HG03565 (cell line): ENCODE data around the gene CCDC137.

ENCODE experiments used
- ATAC-seq: cut with Tn5 transposase; IDR thresholded peaks from one replicate; pipeline ENCODE4 v1.9.1; 2021; ENCODE audit warnings: mild to moderate bottlenecking, moderate library complexity; ENCODE audit not compliant: unreplicated experiment

The CCDC137 gene

DNA sequence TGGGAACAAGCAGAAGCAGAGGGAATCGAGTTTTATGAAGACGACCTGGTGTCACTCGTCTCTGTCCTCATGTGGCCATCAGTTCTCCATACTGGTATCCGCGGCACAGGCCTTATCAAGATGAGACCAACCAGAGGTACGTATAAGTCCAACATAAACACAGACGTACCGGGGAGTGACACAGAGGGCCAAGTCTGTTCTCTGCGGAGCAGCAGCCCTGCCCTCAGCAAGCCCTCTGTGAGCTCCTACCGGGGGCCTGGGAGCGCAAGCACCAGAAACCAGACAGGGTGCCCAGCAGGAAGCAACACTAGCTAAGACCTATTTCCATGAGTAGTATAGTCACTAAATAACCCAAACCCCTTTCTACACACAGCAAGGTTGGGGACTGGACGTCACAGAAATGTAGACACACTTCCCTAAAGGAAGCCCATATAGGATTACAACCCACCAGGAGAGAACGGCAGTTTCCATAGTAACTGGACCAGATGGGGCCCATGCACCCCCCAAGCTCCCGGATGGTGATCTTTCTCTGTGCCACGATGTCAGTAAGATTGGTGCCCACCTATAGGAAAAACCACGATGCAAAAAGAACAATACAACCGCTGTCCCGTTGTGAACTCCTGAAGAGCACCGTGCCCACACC, 16.1 kb downstream of the CCDC137 start:
- no peak for ATAC-seq

DNA sequence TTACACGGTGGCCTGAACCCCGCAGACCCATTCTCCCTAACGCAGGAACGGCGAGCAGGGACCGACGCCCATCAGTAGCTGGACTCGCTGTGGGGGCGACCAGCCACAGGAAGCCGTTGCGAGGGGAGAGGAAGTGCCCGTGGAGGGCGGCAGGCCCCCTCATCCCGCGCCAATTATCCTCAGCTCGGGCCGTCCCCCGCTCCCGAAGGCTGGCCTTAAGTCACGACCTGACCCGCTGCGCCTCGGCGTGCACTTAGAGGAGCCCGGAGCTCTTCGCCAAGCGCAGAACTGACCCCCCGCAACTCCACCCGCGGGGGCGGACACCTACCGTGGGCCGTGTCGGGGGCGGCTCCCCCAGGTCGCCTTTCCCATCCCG, 16.7 kb downstream of the CCDC137 start:
- ATAC-seq: no peak

DNA sequence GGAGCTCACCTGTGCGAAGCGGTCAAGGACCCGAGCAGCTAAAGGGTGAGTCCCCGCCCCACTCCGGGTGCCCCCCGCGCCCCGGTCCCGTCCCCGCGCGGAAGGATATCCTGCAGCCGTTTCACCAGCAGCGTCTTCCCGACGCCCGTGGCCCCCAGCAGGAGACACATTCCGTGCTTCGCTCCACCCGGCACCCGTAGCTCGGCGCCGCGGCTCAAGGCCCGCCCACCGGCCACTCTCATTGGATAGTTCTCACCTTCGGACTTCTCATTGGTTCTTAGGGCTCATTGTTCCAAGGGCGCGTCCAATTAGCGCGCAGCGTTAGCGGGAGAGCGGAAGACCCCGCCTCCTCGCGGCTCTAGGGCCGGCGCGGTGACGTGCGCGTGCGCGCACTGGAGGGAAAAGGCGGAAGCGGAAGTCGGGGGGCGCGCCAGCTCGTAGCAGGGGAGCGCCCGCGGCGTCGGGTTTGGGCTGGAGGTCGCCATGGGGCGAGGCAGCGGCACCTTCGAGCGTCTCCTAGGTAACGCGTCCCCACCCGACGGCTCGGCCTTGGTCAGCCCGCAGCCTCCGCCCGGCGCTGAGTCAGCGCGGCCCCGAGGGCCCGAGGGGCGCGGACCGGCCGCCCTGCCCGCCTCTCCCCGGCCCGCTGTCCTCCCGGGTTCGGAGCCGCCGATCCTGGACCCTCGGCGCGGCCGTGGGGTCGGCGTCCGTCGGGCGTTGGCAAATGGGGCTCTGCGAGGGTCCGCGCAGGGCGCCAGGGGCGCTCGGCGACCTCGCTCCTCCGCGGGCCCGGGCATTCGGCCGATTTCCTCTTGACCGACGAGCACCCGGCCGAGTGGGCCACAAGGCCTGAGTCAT, 17.3 kb downstream of the CCDC137 start, which contains the start of the genes ARL16 and HGS:
Gene ARL16, minus strand, starts transcription at position 214 of the 858 bp plus-strand sequence. Its CDS starts 44 bp downstream, at position 170.
Gene HGS, plus strand, starts transcription at position 428 of the 858 bp plus-strand sequence. Its CDS starts 56 bp downstream, at position 484.
- ATAC-seq: peak; percentile 86

DNA sequence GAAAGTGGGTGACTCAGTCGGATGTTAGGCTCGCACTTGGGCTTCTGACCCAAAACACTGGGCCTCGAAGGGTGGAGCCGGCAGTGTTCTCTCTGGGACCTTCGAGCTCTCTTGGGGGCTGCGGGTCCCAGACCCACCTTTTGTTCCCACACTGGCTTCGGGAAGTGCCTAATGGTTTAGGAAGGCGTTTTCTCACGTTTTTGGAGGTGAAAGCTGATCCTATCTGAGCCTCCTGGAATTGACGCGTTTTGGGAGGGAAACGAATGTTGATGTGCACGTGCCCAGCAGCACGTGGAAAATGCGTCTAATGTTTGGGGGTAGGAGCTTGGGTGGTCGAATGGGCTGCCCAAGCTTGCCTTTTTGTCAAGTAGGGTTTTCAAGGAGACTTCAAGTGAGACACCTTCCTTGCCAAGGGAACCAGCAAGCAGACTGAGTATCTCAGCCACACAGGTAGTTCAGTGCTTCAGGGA, 17.9 kb downstream of the CCDC137 start:
- ATAC-seq: no peak

DNA sequence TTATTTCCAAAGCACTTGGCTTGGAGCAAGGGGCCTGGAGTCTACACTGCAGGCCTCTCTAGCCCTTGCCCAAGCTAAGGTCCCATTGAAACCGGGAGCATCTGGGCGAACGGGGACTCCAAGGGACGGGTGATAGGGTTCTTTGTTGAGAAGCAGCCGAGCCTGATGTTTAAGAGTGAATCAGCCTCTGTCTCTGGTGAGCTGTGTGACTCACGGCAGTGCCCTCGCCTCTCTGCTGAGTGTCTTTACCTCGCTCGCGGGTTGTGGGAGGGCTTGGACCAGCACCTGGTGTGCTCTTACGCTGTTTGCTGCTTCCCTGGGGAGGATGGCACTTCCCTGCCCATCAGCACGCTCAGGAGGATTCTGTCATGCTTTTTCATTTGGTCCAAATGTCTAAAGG, 18.6 kb downstream of the CCDC137 start:
- no peak for ATAC-seq

DNA sequence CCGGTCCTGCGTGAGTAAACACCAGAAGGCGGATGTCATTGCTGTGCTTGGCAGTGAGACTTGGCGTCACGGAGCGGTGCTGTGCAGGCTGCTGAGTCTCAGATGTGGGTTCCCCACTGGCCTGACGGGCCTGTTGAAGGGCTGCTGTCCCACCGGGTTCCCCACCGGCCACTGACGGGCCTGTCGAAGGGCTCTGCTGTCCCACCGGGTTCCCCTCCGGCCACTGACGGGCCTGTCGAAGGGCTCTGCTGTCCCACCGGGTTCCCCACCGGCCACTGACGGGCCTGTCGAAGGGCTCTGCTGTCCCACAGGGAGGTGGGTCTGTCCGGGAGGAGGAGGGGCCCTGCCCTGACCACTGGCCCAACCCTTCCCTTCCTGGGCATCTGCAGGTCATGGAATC, 20.1 kb downstream of the CCDC137 start:
- ATAC-seq: no peak

DNA sequence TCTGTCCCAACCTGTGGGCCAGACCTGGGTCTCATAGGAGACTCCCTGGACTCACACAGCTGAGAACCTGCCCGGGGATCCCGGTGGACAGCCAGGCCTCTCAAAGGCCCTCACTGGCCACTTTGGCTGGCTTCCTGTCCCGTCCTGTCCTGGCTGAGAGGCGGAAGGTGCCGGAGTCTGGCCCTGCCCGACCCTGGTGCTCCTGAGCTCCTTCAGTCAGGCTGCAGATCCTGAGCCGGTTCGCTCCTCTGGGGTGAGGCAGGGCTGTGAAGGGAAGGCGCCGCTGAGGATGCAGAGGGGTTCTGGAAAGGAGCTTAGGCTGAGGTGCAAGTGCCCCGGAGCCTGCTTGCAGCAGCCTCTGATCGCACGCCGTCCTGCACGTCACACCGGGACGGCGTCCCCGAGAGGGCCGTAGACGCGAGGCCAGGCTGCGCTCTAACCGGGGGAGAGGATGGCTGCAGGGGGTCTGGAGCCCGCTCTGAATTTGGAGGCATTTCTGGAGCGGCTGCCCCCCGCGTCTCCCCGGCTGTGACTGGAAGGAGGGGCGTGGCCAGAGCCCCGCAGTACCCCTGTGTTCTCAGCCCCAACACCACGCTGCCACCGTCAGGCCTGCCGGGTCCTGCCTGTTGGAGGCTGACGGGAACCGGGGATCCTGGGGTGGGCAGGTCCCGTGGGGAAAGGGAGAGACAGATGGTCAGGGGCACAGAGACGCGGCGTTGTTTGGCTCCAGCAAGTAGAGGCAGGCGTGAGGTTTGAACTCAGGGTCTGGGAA, 21.4 kb downstream of the CCDC137 start:
- ATAC-seq: no peak

DNA sequence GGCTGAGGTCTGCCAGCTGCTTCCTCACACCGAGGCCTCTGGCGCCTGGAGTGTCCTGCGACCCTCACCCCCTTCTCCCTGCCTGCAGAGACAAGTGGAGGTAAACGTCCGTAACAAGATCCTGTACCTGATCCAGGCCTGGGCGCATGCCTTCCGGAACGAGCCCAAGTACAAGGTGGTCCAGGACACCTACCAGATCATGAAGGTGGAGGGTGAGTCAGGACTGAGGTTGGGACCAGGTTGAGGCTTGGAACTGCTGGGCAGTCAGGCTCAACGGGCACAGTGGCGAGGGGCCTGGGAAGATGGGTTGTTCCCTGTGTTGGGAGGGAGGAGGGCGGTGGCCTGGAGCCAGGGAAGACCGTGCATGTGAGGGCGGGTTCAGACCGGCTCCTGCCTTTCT, 22.1 kb downstream of the CCDC137 start:
- ATAC-seq: no peak

DNA sequence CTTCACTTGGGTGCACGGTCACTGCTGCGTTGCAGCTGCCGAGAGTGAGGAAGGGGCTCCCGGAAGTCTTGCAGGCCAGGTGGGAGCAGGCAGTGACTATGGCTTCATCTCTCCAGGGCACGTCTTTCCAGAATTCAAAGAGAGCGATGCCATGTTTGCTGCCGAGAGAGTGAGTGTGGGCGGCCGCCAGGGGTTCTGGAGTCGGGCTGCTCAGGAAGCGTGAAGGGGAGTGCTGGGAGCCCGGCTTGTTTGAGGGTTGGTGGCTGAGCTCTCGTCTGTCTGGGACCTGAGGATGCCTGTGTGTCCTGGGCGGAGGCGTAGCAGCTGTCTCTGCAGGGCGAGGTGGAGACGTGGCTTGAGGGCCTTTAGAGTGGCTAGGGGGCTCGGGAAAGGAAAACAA, 23.5 kb downstream of the CCDC137 start:
- ATAC-seq: no peak

DNA sequence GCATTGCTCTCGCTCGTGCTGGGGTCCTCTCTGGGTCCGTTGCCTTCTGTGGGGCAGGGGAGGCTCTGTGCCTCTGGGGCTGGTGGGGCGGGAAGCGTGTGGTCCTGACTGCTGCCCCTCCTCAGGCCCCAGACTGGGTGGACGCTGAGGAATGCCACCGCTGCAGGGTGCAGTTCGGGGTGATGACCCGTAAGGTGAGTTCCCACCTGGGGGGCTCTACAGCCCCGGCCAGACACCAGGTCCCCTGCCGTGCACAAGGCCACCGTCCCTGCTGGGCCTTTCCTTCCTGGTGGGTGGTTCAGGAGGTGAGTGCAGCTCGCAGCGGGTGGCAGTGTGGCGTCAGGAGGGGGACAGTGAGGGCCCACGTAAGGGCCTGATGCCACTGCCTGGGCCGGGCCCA, 24.0 kb downstream of the CCDC137 start:
- ATAC-seq: no peak

DNA sequence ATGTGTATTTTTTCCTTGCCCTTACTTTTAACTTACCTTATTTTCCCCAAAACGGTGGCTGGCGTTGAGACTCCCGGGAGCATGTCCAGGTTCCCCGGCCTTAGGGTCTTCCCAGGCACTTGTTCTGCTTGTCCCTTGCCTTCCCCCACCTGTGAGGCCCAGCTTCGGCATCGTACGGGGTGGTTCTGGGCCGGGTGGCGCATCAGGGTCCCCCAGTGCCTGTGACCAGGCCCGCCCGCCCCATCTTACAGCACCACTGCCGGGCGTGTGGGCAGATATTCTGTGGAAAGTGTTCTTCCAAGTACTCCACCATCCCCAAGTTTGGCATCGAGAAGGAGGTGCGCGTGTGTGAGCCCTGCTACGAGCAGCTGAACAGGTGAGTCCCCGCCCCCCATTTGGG, 24.7 kb downstream of the CCDC137 start:
- no peak for ATAC-seq

DNA sequence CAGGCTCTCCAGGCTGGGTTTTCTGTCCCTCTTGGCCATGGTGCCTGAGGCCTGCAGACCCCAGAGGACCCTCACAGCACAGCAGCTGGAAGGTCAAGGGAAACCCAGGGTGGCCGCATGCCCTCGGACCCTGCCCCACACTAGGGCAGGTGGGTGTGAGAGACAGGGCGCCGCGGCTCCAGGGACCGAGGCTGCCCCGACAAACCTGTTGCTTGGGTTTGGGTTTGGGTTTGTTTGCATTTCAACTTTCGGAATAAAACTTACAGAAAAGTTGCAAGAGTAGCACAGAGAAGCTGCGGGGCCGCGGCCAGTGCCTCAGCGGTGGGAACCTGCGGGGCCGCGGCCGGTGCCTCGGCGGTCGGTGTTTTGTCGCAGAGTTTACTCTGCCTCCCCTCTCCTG, 25.1 kb downstream of the CCDC137 start:
- no peak for ATAC-seq

DNA sequence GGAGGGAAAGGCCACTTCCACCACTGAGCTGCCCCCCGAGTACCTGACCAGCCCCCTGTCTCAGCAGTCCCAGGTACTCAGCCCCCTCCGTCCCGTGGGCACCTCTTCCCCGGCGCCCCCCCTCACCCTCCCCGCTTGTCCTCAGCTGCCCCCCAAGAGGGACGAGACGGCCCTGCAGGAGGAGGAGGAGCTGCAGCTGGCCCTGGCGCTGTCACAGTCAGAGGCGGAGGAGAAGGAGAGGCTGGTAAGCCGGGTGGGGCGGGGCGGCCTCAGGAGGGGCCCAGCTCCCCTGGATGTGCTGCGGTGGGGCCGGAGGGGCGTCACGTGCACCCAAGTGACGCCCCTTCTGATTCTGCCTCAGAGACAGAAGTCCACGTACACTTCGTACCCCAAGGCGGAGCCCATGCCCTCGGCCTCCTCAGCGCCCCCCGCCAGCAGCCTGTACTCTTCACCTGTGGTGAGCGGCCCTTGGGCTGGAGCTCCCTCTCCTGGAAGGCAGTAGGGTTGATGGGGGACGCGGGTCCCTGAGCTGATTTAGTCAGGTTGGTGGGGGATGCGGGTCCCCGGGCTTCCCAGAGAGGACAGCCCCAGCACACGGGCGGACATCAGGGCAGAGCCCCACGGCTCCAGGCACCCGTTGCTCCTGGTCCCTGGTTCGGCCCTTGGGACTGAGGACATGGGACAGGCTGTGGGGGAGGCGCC, 27.1 kb downstream of the CCDC137 start:
- ATAC-seq: no peak

DNA sequence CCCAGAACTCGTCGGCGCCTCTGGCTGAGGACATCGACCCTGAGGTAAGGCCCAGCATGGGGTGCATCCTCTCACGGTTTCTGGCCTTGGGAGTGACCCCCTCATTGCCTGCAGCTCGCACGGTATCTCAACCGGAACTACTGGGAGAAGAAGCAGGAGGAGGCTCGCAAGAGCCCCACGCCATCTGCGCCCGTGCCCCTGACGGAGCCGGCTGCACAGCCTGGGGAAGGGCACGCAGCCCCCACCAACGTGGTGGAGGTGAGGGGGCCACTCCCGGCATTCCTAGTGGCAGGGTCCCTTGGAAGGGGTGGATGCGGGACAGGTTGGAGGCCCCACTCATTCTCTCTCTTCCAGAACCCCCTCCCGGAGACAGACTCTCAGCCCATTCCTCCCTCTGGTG, 28.3 kb downstream of the CCDC137 start:
- no peak for ATAC-seq

DNA sequence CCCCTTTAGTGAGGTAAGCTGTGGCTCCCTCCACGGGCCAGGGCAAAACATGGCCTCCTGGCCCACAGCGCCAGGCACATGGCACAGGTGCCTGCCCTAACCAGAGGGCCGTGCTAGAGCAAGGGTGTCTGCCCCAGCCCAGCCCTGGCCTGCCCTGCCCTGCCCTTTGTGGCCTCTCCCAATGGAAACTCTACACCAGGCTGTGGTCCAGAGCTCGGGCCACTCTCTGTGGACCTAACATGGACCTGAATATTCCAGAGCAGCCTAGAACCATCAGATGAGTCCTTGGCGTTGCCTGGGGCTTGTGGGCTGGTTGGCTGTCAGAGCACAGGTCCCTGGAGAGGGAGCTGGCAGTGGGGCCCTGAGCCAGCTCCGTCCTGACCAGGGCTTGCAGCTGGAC, 28.7 kb downstream of the CCDC137 start:
- no peak for ATAC-seq

DNA sequence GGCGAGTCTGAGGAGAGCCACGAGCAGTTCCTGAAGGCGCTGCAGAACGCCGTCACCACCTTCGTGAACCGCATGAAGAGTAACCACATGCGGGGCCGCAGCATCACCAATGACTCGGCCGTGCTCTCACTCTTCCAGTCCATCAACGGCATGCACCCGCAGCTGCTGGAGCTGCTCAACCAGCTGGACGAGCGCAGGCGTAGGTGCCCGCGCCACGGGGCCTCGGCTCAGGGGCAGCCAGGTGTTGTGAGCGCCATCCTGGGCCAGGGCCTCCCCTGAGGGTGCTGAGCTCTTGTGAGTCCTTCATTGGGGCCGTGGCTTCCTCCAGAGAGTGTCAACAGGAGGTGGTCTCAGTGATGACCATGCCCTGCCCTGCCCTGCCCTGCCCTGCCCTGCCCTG, 29.3 kb downstream of the CCDC137 start:
- no peak for ATAC-seq

DNA sequence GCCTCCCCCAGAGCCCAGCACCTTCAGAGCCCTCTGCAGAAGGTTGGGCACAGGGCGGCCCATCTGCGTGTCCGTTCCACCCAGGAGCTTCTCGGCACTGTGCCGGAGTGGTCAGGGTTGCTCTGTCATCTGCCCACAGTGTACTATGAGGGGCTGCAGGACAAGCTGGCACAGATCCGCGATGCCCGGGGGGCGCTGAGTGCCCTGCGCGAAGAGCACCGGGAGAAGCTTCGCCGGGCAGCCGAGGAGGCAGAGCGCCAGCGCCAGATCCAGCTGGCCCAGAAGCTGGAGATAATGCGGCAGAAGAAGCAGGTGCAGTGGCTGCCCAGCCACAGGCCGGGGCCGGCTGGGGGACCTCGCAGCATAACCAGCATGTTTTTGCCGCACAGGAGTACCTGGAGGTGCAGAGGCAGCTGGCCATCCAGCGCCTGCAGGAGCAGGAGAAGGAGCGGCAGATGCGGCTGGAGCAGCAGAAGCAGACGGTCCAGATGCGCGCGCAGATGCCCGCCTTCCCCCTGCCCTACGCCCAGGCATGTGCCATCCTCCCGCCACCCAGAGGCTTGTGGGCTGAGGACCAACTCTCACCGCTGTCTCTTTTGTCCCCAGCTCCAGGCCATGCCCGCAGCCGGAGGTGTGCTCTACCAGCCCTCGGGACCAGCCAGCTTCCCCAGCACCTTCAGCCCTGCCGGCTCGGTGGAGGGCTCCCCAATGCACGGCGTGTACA, 29.8 kb downstream of the CCDC137 start:
- ATAC-seq: no peak

DNA sequence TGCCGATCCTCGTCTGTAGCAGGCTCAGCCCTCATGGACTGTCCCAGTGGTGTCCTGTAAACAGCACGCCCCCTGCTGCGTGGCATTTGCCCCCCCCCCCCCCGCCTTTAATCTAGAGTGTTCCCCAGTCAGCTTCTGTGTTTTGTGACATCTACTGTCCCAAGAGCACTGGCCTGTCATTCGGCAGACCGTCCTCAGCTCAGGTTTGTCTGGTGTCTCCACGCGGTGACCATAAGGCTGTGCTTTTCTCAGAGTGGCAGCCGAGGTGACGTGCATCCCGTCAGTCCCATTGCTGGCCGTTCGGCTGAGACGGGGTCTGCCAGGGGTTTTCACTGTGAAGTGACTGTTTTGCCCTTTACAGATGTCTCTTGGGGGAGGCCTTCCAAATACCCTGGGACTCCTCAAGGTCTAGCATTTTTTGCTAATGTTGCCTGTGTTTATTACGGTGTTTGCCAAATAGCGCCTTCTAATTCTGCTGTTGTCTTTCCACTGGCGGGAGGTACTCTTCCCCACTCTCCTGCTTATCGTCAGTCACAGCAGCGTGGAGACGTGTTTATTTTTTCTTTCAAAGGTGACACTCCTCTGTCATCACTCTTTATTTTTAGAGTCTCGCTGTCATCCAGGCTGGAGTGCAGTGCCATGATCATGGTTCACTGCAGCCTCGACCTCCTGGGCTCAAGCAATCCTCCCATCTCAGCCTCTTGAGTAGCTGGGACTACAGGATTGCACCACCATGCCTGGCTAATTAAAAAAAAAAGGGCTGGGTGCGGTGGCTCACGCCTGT, 30.9 kb downstream of the CCDC137 start:
- no peak for ATAC-seq
